HG02852 (cell line): ENCODE results near the gene SF3B2.
"Not testable (repeated sequence)": the region's sequence is repeated elsewhere in the genome, so short reads cannot be mapped to it uniquely, and the experiment has no call there.

Experiments
- ATAC-seq: cut with Tn5 transposase; IDR thresholded peaks from one replicate; pipeline ENCODE4 v1.9.1; 2021; ENCODE audit warnings: mild to moderate bottlenecking, moderate library complexity; ENCODE audit not compliant: unreplicated experiment

The SF3B2 gene

GRCh38 chr11:66072518-66072917, 20.4 kb downstream of the SF3B2 start:
- ATAC-seq: no peak

GRCh38 chr11:66073669-66074068, 21.5 kb downstream of the SF3B2 start:
- no peak for ATAC-seq

- no peak for ATAC-seq
Observed at GRCh38 chr11:66075273-66075672, 23.1 kb downstream of the SF3B2 start.

GRCh38 chr11:66076561-66076960, 24.4 kb downstream of the SF3B2 start:
- no peak for ATAC-seq

- ATAC-seq: no peak
Observed at GRCh38 chr11:66077927-66078326, 25.8 kb downstream of the SF3B2 start.

GRCh38 chr11:66078949-66079348, 26.8 kb downstream of the SF3B2 start:
- ATAC-seq: not testable (repeated sequence)

GRCh38 chr11:66080055-66080817, 28.1 kb downstream of the SF3B2 start:
- ATAC-seq: no peak

- no peak for ATAC-seq
Observed at GRCh38 chr11:66081505-66081904, 29.3 kb downstream of the SF3B2 start.

- ATAC-seq: no peak
Observed at GRCh38 chr11:66082946-66083698, 31.0 kb downstream of the SF3B2 start.

- no peak for ATAC-seq
Observed at GRCh38 chr11:66083767-66084166, 31.6 kb downstream of the SF3B2 start.

GRCh38 chr11:66084821-66085475, 32.8 kb downstream of the SF3B2 start:
- no peak for ATAC-seq

- ATAC-seq: no peak
Observed at GRCh38 chr11:66087148-66087908, 35.2 kb downstream of the SF3B2 start.

- no peak for ATAC-seq
Observed at GRCh38 chr11:66089067-66089466, 36.9 kb downstream of the SF3B2 start.

- ATAC-seq: no peak
Observed at GRCh38 chr11:66090288-66090687, 38.1 kb downstream of the SF3B2 start.

GRCh38 chr11:66092125-66092524, 40.0 kb downstream of the SF3B2 start:
- ATAC-seq: not testable (repeated sequence)

GRCh38 chr11:66099746-66100145, 47.6 kb downstream of the SF3B2 start:
- not testable (repeated sequence) for ATAC-seq

GRCh38 chr11:66100272-66101065, 48.3 kb downstream of the SF3B2 start:
- no peak for ATAC-seq

- ATAC-seq: no peak
Observed at GRCh38 chr11:66101066-66101464, 48.9 kb downstream of the SF3B2 start.

- no peak for ATAC-seq
Observed at GRCh38 chr11:66104057-66104638, 52.0 kb downstream of the SF3B2 start.
